GM20000 (cell line): ENCODE measurements around the gene PSPN.

Experiments
- DNase-seq: peaks from one replicate; pipeline ENCODE4 v3.0.0; 2012; ENCODE audit warnings: low spot score
- TF ChIP-seq, protein P1 (sequence below): IDR thresholded peaks from 2 replicates; pipeline ENCODE4 v1.5.1; 2012; ENCODE audit warnings: mild to moderate bottlenecking, control low read depth; ENCODE audit errors: extremely low read depth, missing control alignments

PSPN gene

DNA sequence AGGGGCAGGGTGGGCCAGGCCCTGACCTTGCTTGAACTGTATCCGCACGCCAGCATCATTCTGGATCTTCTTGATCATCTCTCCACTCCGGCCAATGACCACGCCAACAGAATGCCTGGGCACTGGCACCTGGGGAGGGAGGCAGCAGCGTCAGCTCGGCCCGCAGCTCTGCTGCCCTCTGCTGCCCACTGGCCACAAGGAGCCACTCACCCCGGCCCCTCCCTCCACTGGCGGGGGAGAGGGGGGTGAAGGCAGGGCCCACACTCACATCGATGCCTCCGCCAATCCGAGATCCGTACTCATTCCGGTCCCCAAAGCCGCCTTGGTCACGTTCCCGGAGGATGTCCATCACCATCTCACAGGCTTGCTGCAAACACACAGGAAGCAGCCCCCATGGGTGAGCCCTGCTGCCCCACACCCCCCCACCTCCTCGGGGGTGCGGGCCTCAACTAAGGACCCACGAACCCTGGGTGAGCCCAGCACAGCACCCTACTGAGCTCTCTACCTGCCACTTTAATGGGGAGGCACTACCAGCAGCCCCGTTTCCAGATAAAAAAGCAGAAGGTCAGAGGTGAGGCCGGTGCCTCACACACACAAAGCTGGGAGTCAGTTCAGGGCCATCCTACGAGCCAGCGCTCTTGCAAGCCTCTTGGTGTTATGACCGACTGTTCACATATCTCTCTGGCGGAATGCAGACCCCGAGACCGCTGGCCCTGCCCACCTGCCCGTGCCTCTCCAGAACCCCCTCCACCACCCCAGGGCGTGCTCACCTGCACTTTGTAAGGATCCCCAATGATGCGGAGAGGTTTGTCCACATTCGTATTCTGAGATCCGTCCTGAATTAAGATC, 42.2 kb upstream of the PSPN start:
- TF ChIP-seq, protein P1, sequence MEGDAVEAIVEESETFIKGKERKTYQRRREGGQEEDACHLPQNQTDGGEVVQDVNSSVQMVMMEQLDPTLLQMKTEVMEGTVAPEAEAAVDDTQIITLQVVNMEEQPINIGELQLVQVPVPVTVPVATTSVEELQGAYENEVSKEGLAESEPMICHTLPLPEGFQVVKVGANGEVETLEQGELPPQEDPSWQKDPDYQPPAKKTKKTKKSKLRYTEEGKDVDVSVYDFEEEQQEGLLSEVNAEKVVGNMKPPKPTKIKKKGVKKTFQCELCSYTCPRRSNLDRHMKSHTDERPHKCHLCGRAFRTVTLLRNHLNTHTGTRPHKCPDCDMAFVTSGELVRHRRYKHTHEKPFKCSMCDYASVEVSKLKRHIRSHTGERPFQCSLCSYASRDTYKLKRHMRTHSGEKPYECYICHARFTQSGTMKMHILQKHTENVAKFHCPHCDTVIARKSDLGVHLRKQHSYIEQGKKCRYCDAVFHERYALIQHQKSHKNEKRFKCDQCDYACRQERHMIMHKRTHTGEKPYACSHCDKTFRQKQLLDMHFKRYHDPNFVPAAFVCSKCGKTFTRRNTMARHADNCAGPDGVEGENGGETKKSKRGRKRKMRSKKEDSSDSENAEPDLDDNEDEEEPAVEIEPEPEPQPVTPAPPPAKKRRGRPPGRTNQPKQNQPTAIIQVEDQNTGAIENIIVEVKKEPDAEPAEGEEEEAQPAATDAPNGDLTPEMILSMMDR, result no peak
- DNase-seq, result peak; percentile 12

DNA sequence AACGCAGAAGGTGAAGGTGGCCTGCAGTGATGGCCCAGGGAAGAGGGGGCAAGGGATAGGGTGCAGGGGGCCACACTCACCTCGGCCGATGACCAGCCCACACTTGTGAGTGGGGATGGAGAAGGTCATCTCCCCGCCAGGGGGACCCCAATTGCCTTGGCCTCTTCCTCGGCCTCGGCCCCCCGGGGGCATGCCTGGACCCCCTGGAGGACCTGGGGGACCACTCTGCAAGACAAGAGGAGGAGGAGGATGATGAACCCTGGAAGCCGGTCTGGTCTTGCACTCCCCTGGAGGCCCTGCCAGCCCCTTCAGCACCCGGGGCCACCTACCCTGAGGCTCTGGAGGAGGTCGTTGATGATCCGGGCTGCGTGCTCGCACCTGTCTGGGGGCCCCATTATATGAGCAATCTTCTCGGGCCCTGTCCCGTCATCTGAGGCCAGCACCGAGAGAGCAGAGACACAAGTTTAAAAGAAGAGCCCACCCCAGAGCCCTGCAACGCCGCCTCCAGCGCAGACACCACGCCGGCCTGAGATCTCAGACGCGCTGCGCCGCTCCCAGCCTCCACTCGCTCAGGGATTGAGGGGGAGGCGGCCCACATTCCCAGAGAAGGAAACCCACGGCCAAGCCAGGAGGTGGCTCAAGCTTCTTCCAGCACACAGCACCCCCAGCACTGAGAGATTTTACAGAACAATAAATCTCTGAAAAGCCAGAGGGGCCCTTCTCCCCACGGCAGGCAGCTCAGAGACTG, 41.1 kb upstream of the PSPN start:
- peak; percentile 22 for DNase-seq
- TF ChIP-seq, protein P1, result no peak

DNA sequence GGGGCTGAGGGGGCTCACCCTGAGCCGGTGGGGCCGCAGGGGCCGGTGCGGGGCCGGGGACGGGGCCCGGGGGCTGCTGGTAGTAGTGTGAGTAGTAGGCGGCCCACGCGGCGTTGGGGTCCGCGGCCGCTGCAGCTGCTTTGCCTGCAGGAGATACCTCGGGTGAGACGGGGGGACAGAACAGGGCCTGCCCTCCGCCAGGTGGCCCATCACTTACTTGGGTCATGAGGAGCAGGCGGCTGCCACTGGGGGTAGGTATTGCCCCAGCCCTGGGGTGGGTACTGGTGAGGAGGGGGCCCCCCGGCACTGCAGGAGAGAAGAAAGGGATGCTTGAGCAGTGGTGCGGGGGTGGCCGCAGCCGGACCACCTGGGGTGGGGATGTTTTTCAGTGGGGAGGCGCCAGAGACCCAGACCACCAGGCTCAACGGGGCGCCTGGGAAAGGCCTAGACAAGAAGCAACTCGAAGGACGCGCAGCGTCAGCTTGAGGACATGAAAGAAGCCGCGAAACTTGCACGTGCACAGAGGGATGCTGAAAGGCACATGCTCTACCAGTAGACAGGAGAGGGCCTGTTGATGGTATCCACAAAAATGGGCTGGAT, 40.0 kb upstream of the PSPN start:
- no peak for DNase-seq
- TF ChIP-seq, protein P1, result no peak

- DNase-seq, result peak; percentile 39
- TF ChIP-seq, protein P1, result no peak
Observed at GRCh38 chr19:6414793-6415590, 39.3 kb upstream of the PSPN start.

- TF ChIP-seq, protein P1, result no peak
- DNase-seq, result peak; percentile 13
Observed at GRCh38 chr19:6413721-6414643, 38.2 kb upstream of the PSPN start.

DNA sequence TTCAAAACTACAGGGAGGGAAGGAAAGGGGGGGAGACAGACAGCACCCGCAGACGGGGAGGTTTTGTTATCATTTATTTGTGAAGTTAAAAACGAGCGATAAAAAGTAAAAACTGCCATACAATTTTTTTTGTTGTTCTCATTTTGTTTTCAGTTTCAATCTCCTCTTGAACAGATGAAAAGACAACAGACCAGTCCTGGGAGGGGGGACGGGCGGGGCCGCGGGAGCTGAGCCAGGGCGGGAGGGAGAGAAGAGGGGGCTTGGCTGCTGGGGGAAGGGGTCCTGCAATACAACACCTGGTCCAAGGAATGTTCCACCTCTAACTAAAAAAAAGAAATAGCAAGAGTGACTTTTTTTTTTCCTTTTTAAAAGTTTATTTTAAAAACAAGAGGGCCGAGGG, 37.6 kb upstream of the PSPN start:
- TF ChIP-seq, protein P1, result no peak
- DNase-seq, result no peak
